ENCODE measurements around the gene TUBA1A.

GRCh38 chr12:49206389-49206788, 17.5 kb upstream of the TUBA1A start:
- TF ChIP-seq POLR2A (IDR thresholded peaks at IDR 0.05; ENCODE audit: low read depth, low read length) (no peak), POLR2AphosphoS5 (IDR thresholded peaks at IDR 0.05; ENCODE audit: low read depth, low read length) (no peak)
